HUES6 (cell line): ENCODE results near the gene HSPH1.

Experiments used
- H3K27ac ChIP-seq: 2 replicates; pipeline ENCODE4 v1.7.0; 2013; ENCODE audit warnings: low read depth, mild to moderate bottlenecking, low read length, inconsistent platforms
- H3K27me3 ChIP-seq: 2 replicates; pipeline ENCODE4 v1.6.1; 2013; ENCODE audit warnings: low read length; ENCODE audit not compliant: control insufficient read depth, insufficient read depth
- H3K36me3 ChIP-seq: 2 replicates; pipeline ENCODE4 v1.6.1; 2013; ENCODE audit warnings: low read length; ENCODE audit not compliant: control insufficient read depth, insufficient read depth
- H3K4me1 ChIP-seq: 2 replicates; pipeline ENCODE4 v1.6.1; 2013; ENCODE audit warnings: low read length; ENCODE audit not compliant: control insufficient read depth, insufficient read depth
- H3K4me3 ChIP-seq: 2 replicates; pipeline ENCODE4 v1.5.1; 2013; ENCODE audit warnings: low read depth, low read length
- H3K9ac ChIP-seq: one replicate; pipeline ENCODE4 v1.6.1; 2013; ENCODE audit warnings: mild to moderate bottlenecking, low read length
- H3K9me3 ChIP-seq: 2 replicates; pipeline ENCODE4 v1.6.1; 2013; ENCODE audit warnings: low read depth, low read length; ENCODE audit not compliant: control insufficient read depth, insufficient read depth

The HSPH1 gene

DNA sequence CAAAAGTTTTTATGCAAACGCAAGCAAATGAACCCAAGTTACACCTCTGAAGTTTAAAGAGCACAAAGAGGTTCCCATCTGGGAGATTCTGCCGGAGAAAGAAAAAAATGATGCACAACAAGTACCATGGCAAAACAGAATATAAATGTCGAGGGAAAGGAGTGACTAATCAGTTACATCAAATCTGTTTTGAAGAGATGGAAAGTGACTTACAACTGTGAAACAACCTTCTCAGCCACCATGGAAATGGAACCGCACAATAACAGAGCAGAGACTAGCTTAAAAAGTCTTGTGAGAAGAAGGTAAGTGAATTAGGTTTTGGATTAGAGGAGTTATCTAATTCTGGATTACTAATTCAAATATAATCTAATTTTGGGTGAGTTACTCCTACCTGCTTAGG, 2.4 kb downstream of the HSPH1 start:
- H3K36me3 ChIP-seq, result peaks cover 27% of the 10 kb centered on the region
- peaks cover 21% of the 10 kb centered on the region for H3K4me1 ChIP-seq
- H3K4me3 ChIP-seq, result peak overlapping the region; percentile 87
- no peak overlapping the region for H3K27ac ChIP-seq
- H3K9me3 ChIP-seq, result no peaks in the 10 kb centered on the region
- H3K9ac ChIP-seq, result no peak overlapping the region
- no peaks in the 10 kb centered on the region for H3K27me3 ChIP-seq

DNA sequence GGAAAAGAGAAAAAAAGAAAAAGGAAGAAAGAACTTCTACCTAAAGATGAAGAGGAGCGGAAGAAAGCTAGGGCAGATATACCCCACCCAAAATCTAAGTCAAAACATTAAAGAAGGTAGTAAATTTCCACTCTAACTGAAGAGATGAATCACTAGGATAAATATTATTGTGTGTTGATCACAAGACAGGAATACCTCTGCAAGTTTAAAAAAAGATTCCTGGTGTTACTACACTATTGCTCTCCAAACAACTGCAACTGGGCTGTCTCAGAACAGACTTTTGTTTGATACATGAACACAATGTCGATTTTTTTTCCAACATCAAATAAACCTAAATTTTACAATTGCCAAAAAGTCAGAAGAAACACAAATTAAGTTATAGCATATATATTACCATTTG, 6.8 kb downstream of the HSPH1 start:
- H3K9ac ChIP-seq, result no peak overlapping the region
- no peaks in the 10 kb centered on the region for H3K27me3 ChIP-seq
- no peaks in the 10 kb centered on the region for H3K9me3 ChIP-seq
- H3K27ac ChIP-seq, result no peak overlapping the region
- H3K4me3 ChIP-seq, result no peak overlapping the region
- peaks cover 11% of the 10 kb centered on the region for H3K4me1 ChIP-seq
- peaks cover 70% of the 10 kb centered on the region for H3K36me3 ChIP-seq

GRCh38 chr13:31151837-31152236, 9.9 kb downstream of the HSPH1 start:
- Histone ChIP-seq H3K27me3 (no peaks in the 10 kb centered on the region), H3K9ac (no peak overlapping the region), H3K27ac (no peak overlapping the region), H3K9me3 (no peaks in the 10 kb centered on the region), H3K4me3 (no peak overlapping the region), H3K4me1 (no peaks in the 10 kb centered on the region), H3K36me3 (peaks cover 93% of the 10 kb centered on the region)

GRCh38 chr13:31150315-31150985, 11.3 kb downstream of the HSPH1 start:
- peaks cover 99% of the 10 kb centered on the region for H3K36me3 ChIP-seq
- no peaks in the 10 kb centered on the region for H3K9me3 ChIP-seq
- H3K4me1 ChIP-seq, result no peaks in the 10 kb centered on the region
- no peak overlapping the region for H3K4me3 ChIP-seq
- H3K27me3 ChIP-seq, result no peaks in the 10 kb centered on the region
- H3K9ac ChIP-seq, result no peak overlapping the region
- H3K27ac ChIP-seq, result no peak overlapping the region

DNA sequence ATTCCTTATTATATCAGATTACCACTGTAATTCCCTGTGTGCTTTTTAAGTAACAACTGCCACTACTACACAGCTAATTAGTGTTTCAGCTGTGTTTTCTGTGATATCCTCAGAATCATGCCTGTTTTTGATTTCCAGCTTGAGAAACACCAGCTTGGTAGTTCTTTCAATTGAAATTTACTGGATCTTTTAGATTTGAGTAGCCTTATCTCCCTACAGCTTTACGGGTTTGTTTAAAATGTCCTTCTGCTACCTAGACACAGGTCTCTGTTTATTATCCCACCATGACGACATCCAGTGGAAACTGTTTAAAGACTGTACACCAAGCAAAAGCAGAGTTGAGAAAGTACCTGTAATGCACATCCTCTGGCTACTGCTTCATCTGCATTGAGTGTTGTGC, 12.1 kb downstream of the HSPH1 start:
- Histone ChIP-seq H3K9ac (no peak overlapping the region), H3K4me3 (no peak overlapping the region), H3K9me3 (no peaks in the 10 kb centered on the region), H3K27ac (no peak overlapping the region), H3K36me3 (peaks cover 99% of the 10 kb centered on the region), H3K4me1 (no peaks in the 10 kb centered on the region), H3K27me3 (no peaks in the 10 kb centered on the region)

- H3K36me3 ChIP-seq, result peaks cover 99% of the 10 kb centered on the region
- no peak overlapping the region for H3K4me3 ChIP-seq
- no peak overlapping the region for H3K9ac ChIP-seq
- H3K4me1 ChIP-seq, result no peaks in the 10 kb centered on the region
- no peaks in the 10 kb centered on the region for H3K9me3 ChIP-seq
- no peaks in the 10 kb centered on the region for H3K27me3 ChIP-seq
- H3K27ac ChIP-seq, result no peak overlapping the region
Measured at GRCh38 chr13:31145417-31145816, 16.3 kb downstream of the HSPH1 start.

DNA sequence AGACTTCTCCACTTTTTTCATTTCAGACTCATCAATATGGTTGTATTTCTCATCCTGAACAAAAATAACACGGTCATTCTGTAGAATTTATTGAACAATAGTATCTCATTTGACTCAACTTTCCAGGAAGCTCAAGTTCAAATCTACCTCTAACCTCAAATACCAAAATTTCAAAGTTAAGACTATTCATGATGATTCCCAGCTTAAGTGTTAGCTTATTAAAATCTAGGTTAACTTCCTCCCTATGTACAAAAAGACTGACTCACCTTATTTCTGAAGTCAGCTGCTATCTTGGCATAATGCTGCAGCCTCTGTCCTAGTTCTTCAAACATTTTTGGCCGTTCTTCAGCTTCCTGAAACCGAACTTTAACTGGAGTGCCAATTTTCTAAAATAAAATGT, 23.2 kb downstream of the HSPH1 start:
- Histone ChIP-seq H3K4me3 (no peak overlapping the region), H3K36me3 (peaks cover 86% of the 10 kb centered on the region), H3K27ac (no peak overlapping the region), H3K9ac (no peak overlapping the region), H3K4me1 (no peaks in the 10 kb centered on the region), H3K27me3 (no peaks in the 10 kb centered on the region), H3K9me3 (no peaks in the 10 kb centered on the region)

DNA sequence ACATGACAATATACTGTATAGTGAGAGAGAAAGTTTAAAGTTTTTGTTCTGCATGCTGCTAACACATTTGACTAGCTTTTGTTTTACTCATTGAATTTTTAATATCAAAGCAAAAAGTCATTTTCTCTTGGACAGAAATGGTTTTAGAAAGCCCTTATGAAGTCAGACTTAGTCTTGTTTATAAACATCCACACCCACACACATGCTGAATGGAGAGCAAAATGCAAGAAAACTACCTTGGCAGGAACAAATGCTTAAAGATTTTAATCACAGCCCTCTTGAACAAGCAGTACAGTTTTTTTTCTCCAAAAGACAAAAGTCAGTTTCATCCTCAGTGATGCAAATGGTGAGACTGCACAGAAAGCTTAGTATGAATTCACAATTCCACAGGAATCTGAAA, 25.0 kb downstream of the HSPH1 start:
- no peak overlapping the region for H3K27ac ChIP-seq
- H3K36me3 ChIP-seq, result peaks cover 68% of the 10 kb centered on the region
- no peaks in the 10 kb centered on the region for H3K27me3 ChIP-seq
- H3K4me1 ChIP-seq, result no peaks in the 10 kb centered on the region
- no peak overlapping the region for H3K9ac ChIP-seq
- H3K4me3 ChIP-seq, result no peak overlapping the region
- no peaks in the 10 kb centered on the region for H3K9me3 ChIP-seq

DNA sequence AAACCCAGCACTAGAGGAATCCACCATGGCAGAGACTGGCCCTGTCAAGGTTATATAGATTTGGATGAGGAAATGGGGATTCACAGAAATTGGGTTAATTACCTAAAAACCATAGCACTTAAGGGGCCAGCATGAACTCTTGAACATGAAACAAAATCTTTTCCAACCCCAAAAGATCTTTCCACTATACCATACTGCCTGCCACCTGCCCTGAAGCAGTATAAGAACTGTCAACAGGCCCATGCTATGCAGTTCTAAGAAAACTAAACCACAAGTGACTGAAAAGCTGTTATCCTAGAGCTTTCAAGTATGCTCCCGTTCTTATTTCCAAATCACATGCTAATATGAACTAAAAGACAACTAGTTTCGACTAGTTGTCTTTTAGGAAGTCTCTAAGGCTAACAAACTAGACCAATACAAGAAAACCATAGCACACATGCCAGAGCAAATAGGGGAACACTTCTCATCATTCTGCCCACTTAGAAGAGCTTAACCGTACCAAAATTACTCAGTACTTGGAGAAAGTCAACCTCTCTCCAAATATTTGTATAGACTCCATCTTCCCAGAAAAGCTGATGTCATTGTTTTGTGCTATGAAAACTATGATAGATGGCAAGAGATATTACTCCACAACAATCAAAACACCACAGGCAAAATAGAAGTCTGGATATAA, 27.5 kb downstream of the HSPH1 start:
- no peaks in the 10 kb centered on the region for H3K27me3 ChIP-seq
- no peak overlapping the region for H3K4me3 ChIP-seq
- H3K27ac ChIP-seq, result no peak overlapping the region
- no peaks in the 10 kb centered on the region for H3K9me3 ChIP-seq
- H3K36me3 ChIP-seq, result peaks cover 42% of the 10 kb centered on the region
- H3K9ac ChIP-seq, result no peak overlapping the region
- peaks cover 3% of the 10 kb centered on the region; the same call in 1 of the 2 replicates for H3K4me1 ChIP-seq

DNA sequence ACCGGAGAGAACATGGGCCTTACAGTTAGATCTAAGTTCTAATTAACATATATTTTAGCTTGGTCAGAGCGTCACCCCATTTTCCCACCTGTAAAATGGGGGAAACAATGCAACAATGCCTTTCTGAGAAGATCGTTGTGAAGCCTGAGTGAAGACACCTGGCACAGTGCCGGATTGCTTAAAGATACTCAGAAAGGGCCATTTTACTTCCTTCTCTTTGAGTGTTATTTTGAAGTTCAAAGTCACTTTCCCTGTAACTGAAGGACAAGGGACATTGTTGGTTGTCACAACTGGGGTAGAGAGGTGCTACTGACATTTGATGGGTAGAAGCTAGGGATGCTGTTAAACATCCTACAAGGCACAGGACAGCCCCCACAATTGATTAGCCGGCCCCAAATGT, 28.1 kb downstream of the HSPH1 start:
- Histone ChIP-seq H3K27ac (no peak overlapping the region), H3K9me3 (no peaks in the 10 kb centered on the region), H3K4me3 (no peak overlapping the region), H3K9ac (no peak overlapping the region), H3K36me3 (peaks cover 37% of the 10 kb centered on the region), H3K4me1 (peaks cover 6% of the 10 kb centered on the region; the same call in 1 of the 2 replicates), H3K27me3 (no peaks in the 10 kb centered on the region)

DNA sequence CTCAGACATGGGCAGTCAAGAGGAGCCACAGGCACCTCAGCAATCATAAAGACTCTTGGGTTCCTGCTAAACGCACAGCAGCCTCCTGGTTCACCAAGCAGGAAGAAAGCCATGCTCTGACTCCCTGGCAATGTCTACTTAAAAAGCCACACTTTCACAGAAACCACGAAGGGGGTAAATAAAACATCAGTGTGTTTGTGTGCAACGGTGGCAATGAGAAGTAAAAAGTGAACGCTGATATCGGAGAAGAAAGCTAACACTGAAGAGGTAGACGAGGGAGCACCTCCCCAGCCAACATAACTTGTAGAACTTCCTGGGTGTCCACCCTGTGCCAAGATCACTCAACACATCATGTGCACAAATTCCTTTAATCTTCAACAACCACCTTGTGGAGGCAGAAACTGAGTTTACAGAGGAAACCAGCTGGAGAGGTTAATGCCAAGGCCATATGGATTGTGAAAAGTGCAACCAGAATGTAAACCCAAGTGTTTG, 30.2 kb downstream of the HSPH1 start:
- H3K36me3 ChIP-seq, result peaks cover 16% of the 10 kb centered on the region

More for the DNA sequence above, 30.2 kb downstream of the HSPH1 start:
- Histone ChIP-seq H3K4me1 (peaks cover 6% of the 10 kb centered on the region; the same call in 1 of the 2 replicates), H3K27me3 (no peaks in the 10 kb centered on the region), H3K27ac (no peak overlapping the region), H3K4me3 (no peak overlapping the region), H3K9me3 (0 out of 2 replicates have a peak, but pooled peaks cover 6% of the 10 kb centered on the region), H3K9ac (no peak overlapping the region)
